Activated CD4-positive, alpha-beta T cell treated with anti-CD3 and anti-CD28 coated beads for 24 hours (primary cell): ENCODE measurements around the gene ANXA2.

Experiments used
- DNase-seq, 2 donors: peaks; one replicate each; pipeline ENCODE4 v3.0.0-alpha.2; 2020; ENCODE audit warnings: low read depth in 2 of 2

Gene ANXA2

GRCh38 chr15:60389261-60390077 lies 8.3 kb downstream of the ANXA2 start:
- DNase-seq, result no peak

- DNase-seq, result no peak
These were observed 10.5 kb downstream of the ANXA2 start for GRCh38 chr15:60387321-60387720.

- no peak for DNase-seq
These were observed 11.2 kb downstream of the ANXA2 start for GRCh38 chr15:60386615-60387014.

- DNase-seq, result no peak
These were observed 11.9 kb downstream of the ANXA2 start for GRCh38 chr15:60385620-60386552.

DNA sequence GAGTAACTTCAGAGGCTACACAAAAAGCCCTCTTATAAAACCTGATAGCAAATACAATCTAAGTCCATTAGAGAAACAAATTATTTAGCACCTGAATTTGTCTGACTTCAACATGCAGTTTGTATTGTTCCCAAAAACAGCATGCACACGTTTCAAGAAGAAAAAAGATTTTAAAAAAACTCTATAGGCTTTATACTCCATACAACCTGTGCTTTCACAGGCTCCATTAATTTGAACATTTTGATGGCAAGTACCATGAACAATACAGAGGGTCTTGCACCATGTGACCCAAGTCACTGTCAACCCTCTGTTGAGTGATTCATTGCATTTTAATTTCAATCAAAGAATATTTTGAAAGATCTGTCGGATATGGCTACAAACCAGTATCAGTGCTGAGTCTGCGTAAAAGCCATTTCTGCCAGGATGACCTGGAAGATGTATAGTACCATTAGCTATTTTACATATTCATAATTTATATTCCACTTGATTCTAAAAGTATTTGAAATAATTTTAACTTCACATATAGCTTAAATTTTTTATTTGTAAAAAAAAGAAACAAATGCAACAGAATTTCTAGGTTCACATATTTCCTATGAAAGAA lies 13.2 kb downstream of the ANXA2 start:
- DNase-seq, result no peak

DNA sequence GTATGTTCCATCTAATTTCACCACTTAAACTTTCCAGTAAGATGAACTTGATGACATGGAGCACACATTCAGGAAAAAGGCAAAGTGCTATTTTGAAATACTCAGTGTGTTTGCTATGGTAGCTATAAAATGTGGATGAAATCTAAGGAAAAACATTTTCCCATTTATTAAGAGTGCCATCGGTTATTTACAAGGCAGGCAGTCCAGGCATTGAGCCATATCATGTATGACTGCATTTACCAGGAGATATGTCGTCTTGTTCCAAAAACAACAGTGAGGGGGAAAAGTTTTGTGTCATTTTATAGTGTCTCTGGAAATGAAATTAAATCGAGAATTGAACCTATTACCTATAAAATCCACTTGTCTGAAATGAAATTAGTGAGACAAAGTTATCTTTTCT lies 13.7 kb downstream of the ANXA2 start:
- no peak for DNase-seq

GRCh38 chr15:60382773-60383674 lies 14.8 kb downstream of the ANXA2 start:
- no peak for DNase-seq

- DNase-seq, result no peak
These were observed 16.5 kb downstream of the ANXA2 start for GRCh38 chr15:60381148-60381788.

GRCh38 chr15:60379525-60380274 lies 18.1 kb downstream of the ANXA2 start:
- no peak for DNase-seq

- no peak for DNase-seq
These were observed 18.6 kb downstream of the ANXA2 start for GRCh38 chr15:60379185-60379524.

GRCh38 chr15:60376677-60377095 lies 21.1 kb downstream of the ANXA2 start:
- no peak for DNase-seq

DNA sequence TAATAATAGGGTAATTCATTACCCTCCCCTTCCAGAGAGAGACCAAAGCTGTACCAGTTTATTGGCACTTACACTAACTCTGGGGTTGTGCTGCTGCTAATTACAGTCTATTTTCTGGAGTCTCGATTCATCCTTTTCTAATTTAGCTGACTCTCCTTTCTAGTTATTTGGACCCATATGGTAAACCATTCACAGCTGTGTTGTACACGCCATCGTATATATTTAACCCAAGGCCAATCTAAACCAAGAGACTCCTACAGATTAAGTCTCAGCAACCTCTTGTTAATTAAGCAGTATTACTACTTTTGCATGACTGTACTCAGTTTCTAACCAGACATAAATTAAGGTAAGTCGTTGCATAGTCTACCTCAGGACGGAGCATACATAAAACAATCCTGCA lies 22.5 kb downstream of the ANXA2 start:
- DNase-seq, result no peak

- no peak for DNase-seq
These were observed 23.1 kb downstream of the ANXA2 start for GRCh38 chr15:60374628-60375081.

DNA sequence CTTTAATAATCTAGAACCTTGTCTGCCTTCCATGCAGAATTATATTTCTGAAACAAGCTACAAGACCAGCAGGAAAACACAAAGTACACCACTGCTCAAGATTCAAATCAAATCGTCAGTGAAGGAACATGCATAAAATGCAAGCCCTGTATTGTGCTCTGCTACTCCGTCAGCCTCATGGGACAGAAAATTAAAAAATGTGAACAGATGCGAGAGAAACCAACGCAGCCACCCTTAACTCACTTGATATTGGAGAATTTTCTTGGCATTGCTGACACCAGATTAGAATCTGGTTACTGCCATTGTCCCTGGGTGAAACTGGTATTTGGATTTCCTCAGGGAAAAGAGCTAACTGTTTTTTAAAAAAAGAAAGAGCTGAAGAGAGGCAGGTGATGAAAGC lies 23.6 kb downstream of the ANXA2 start:
- DNase-seq, result no peak

DNA sequence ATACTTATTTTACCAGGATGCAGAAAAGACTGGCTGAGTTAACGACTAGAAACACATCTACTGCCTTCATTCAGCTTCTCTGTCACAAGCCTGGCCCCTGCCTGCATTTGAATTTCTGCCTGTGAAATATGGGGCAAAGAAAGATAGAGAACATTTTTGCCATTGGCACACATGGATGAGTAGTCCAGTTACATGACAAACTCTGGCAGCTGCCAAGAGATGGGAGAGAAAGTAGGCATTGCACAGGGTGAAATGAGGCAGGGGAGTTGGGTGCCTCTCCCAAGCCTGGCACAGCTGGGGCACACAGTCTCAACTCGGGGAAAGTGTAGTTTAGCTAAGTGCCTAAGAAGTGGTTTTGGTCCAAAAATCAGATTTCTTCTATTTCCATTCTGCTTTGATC lies 24.0 kb downstream of the ANXA2 start:
- no peak for DNase-seq

- no peak for DNase-seq
These were observed 24.5 kb downstream of the ANXA2 start for GRCh38 chr15:60373327-60373726.

GRCh38 chr15:60372756-60373155 lies 25.0 kb downstream of the ANXA2 start:
- no peak for DNase-seq

DNA sequence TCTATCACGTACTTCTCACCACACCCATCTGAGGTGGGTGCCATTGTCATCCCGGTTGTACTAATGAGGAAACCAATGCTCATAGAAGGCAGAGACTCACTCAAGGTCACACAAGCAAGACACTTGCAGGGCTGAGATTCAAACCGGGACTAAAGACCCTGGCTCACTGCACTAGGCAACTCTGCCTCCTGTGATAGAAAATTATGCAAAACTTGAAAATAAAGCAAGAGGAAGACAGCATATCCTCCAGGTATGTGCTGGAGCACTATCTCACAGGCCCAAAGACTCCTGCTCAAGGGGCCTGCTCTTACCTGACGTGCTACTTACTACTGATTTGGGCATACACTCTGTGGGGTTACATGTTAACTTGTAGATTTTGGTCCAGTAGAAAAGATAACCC lies 25.6 kb downstream of the ANXA2 start:
- DNase-seq, result no peak

DNA sequence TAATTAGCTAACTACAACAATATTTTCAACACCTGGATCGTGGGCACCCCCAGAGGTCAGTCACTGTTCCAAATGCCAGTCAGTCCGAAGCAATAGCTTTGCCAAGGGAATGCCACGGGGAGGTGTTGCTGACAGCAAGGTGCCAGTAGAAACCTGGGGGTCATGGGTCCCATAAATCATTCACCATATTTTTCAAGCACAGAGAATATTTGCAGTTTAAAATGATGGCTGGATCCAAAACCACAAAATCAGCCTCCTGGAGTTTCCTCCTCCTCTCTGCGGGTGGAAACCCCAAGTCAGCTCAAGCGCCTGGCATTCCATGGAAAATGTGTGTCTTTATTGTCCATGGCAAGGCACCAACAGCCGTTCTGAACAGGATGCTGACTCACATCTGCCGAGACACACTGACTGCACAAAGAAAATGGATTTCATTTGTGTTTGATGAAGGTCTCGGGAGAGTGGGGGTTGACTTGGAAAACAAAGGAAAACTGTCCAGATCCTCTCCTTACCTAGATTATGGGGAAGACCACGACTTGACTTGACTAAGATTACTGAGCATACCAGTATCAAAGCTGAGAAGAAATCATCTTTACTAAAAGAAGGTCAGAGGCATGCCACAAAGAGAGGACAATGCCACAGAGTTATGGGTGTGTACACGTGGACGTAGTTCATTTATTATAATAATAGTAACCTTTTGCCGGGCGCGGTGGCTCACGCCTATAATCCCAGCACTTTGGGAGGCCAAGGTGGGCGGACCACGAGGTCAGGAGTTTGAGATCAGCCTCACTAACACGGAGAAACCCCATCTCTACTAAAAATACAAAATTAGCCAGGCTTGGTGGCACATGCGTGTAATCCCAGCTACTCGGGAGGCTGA lies 26.4 kb downstream of the ANXA2 start:
- DNase-seq, result no peak
